NCI-H2029 (cell line): ENCODE measurements around the gene TENM4.

Experiments used
- DNase-seq: peaks from one replicate; lab custom pipeline; 2025; lab: John Stamatoyannopoulos, UW

The TENM4 gene

DNA sequence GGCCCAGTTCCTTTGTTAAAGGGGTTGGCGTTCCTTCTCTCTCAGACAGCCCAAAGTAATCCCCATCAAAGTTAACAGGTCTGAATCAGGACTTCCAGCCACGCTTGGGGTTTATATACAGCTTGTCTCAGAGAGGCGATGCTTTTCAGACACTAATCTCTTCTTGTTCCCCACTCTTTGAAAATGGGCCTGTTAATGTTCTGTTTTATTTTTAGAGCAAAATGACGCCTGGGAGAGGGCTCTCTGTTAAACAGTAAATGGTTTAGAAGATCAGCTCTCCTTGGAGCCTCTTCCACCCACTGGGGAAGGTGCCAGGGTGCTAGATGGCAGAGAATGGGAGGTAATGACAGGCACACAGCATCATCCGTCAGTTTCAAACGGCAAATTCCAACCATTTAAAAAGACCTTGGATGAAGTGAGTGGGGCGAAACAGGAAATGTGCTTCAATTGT lies 630.2 kb downstream of the TENM4 start:
- DNase-seq: no peak

DNA sequence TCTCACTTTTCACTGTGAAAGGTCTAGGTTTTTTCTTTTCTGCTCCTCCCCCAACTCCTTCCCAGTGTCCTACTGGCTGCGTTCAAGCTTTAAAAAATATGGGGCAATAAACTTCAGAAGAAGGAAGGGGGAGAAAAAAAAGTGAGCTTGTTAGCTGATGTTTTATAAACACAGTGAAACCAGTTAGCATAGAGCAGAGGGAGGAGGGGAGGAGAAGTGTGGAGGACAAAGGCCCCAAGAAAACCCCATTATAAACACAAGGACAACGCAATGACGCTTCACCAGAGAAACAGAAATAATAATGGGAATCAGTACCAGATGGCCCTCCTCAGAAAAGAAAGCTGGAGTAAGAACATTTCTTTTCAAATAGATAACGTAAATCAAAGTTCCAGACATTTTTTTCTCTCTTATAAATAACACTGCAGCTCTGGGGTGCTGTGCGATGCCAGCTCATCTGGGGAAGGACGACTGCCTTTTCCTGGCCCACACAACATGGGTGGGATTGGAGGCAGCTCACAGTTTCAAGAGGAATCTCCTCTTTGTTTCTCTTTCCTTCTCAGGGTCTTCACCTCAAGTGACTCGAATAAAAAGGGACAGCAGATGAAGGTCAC lies 630.8 kb downstream of the TENM4 start:
- no peak for DNase-seq

DNA sequence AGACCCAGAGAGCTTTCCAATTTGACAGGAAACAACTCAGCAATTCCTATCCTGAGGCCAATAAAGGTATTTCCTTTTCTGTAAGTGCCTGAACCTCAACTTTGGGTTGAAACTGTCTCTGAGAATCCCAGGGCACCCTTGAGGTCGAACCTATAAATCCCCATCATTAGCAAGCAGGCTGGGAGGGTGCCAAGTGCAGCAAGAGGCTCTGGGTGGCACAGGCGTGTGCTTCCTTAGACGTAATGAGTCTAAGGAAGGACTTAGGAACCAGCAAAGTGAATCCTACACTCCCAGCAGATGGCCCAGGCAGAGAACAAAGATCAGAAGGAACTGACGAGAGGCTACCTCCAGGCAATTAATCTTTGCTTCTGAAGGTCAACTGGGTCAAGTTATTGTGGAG lies 631.9 kb downstream of the TENM4 start:
- no peak for DNase-seq

DNA sequence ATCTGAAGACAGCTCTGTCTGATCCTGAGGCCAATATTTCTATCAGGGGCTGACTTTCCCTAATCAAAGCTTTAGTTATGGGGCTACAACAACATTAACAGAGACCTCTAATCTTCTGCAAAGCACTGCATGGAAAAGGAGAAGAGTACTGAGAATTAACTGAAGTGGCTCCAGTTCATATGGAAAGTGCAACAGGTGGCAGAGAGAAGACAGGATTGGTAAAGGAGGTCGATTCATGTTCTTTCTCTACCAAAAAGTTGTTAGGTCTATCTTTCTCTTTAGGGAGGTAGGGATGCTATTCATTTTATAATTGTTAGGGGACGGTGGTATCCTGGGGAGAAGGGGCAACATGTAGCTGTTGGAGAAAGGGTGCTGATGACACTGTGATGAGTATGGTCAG lies 633.5 kb downstream of the TENM4 start:
- DNase-seq: no peak

DNA sequence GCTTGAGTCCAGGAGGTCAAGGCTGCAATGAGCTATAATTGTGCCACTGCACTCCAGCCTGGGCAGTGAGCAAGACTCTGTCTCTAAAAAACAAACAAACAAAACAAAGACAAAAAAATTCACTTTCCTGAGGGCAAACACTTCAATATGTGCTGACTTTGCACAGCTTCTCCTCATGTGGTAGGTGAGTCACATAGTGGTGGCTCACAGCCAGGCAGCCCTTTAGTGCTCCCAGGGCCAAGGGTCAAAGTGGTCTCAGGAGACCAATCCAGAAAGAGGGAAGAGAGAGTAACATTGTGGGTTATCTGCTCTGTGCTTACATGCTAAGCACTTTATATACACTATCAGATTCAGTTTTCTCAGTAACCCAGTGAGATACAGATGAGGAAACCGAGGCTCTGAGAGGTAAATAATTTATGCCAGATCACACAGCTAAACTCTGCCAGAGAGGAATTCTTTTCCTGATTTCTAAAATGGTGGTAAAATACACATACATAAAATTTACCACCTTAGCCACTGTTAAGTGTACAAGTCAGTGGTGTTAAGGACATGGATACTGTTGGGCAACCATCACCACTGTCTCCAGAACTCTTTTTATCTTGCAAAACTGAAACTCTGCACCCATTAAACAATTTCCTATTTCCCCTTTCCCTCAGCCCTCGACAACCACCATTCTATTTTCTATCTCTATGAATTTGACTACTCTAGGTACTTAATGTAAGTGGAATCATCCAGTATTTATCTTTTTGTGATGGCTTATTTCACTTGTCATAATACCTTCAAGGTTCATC lies 634.4 kb downstream of the TENM4 start:
- peak; percentile 22 for DNase-seq

DNA sequence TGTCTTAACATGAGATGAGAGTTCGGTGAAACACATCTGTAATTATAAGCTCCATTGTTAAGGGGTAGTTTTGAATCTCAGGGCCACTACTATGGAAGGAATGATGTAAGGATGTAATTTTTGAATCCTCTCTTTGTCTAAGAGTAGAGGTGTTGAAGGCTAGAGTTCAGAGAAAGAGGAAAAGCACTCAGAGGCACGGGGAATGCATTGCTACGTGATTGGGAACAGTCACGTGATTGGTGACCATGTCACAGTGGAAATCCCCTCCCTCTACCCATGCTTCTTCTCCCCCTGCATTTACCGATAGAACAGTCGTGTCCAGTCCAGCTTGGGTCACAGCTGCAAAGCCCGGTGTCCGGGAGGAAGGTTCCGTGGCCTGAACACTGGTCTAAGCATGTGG lies 635.8 kb downstream of the TENM4 start:
- no peak for DNase-seq

DNA sequence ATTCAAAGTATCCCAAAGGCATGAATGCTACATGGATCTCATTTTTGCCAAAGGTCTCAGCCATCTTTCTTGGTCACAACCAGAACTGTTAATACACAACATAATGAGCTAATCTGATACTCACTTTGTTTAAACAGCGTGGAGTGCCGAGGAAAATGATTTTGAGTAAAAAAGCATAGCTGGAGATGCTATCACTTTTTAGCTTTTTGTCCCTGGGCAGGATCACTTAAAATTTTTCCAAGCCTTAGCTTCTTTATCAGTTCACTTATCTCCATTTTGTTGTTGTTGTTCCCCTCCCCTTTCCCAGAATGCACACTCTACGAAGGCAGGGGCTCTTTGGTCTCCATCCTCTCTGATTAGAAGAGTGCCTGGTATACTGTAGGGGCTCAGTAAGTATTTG lies 636.8 kb downstream of the TENM4 start:
- no peak for DNase-seq

DNA sequence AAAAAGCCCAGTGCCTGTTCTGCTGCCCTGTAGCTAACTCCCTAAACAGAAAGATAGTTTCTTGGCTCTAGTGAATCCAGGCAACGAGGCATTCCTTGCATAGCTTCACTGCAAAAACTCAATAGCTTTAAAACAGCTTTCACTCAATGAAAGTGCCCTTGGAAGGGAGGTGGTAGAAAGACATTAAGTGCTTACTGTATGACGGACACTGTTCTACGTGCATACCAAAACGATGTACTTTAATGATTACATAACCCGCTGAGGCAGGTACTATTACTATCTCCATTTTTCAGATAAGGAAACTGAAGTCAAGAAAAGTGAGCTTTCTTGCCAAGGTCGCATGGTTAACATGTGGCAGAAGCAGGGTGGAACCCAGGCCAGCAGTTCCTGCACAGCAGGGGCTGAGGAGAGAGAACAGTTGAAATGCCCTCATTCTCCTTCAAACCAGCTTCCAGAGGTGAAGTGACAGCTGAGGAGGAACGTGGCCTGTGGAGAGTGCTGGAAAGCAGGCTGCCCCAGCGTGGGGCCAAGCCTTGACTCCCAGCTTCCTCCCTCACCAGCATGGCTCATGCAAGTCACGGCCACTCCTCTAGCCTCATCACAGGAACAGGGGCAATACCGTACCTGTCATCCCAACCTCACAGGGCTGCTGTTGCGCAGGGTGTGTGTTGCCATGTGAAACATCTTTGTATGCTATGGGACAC lies 638.6 kb downstream of the TENM4 start:
- no peak for DNase-seq

DNA sequence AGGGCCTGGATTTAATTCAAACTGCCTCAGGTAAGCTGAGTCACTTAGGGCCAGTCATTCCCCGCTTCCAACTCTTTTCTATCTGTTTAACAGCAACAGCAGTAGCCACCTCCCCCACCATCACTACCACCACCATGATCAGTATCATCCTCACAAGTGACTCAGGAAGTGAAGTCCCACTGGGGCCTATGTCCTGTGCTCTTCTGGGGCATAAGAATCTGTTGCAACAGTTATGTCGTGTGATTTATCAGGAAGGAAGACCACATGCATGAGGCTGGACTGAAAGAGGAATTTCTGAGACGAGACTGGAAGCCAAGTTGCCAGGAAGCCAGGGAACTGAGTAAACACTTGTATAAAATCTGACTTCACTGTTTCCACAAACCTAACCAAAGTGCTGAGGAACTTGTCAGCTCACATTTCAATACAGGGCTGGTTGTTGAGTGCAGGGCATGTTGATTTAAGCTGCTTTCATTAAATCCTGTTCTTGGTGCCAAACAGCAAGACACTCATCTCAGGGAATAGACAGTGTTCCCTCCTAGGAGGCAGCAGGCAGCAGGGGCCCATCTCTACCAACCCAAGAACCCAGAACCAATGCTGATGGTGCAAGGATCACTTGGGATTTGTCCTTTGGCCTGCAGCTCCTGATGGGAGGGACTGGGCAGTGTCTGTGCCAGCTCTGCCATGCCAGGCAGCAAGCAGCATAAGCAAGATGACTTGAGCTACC lies 639.5 kb downstream of the TENM4 start:
- DNase-seq: peak; percentile 85

DNA sequence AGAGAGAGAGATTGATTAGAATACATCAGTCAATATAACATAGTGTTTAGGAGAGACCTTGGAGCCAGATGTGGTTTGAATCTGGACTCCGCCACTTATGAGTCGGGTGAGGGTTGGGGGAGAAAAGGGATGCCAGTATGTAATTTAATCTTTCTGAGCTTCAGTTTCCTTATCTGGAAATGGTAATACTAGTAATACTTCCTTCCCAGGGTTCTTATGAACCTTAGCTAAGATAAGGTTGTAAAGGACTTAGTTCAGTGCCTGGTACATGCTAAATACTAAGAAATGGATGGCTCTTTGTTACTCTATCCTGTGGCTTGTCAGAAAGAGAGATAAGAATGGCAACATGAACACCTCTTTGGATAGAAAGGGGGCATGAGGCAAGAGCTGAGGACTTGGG lies 640.1 kb downstream of the TENM4 start:
- DNase-seq: no peak

DNA sequence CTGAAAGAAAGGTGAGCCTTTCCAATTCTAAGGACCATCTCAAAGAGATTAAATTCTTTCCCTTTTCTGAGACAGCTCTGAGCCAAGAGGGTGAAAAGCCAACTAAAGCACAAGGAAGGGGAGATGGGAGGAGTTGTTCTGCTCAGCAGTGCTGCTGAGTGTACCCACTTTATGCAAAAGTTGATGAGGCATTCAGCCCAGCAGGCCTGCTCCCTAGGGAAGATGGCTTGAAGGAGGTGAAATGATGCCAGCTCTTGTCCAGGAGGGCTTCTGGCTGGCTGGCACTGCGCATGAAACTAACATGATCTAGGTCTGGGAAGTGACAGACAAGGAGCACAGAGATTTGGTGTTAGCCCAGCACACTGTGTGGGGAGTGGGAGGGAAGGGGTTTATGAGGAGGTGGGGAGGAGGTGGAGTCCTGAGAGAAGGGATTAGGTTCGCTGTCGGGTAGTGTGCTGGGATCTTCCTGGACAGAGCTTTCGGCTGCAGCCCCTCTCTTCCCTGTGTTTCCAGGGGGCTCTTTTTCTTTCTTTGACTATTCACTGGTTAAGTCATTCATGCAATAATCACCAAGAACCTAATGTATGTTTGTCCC lies 640.6 kb downstream of the TENM4 start:
- no peak for DNase-seq

DNA sequence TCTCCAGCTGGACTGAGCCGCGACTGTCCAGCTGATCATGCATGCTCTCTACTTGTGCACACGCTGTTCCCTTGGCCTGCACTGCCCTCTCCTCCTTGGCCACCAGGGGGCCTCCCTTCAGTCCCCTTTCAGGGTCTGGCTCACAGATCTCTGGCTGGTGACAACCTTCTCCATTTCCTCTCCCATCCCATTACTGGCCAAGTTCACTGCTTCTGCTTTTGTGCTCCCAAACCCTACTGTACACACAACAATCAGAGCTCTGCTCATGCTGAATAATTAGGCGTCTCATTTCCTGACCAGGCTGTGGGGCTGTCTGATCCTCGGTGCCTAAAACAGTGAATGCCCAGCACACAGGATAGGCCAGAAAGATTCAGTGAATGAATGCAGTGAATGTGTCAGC lies 642.2 kb downstream of the TENM4 start:
- DNase-seq: peak; percentile 59

DNA sequence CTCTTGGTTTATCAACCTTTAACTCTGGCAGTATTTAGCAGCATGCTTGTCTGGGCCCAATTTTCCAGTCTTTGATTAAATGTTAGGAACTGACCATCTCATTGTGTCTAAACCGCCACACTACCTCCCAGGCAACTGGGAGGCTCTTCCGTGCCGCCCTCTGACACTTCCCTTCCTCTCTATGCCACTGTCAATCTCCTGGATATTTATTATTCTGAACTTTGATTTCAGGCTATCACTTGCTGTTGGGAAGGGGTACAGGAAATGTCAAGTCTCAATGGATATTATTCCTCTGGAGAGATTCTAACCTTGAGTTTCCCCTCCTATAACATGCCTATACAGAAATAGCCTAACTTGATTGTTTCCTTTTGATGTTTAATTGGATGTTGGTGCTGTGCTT lies 643.3 kb downstream of the TENM4 start:
- DNase-seq: no peak

DNA sequence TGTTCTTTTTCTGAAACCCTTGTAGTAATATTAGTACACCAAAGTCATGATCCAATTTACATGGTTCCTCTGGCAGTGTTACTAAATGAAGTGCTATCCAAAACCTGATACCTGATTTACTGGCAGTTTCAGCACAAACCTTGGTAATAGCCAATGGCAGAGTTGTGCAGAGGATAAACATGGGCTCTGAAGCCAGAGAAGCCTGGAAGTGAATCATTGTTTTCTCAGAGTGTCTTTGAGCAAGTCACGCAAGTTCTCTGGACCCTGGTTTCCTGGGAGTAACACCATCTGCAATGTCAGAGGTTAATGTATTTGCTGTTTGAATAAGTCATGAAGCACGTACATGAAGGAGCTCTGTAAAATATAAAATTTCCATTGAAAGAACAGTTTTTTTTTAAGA lies 643.9 kb downstream of the TENM4 start:
- no peak for DNase-seq

DNA sequence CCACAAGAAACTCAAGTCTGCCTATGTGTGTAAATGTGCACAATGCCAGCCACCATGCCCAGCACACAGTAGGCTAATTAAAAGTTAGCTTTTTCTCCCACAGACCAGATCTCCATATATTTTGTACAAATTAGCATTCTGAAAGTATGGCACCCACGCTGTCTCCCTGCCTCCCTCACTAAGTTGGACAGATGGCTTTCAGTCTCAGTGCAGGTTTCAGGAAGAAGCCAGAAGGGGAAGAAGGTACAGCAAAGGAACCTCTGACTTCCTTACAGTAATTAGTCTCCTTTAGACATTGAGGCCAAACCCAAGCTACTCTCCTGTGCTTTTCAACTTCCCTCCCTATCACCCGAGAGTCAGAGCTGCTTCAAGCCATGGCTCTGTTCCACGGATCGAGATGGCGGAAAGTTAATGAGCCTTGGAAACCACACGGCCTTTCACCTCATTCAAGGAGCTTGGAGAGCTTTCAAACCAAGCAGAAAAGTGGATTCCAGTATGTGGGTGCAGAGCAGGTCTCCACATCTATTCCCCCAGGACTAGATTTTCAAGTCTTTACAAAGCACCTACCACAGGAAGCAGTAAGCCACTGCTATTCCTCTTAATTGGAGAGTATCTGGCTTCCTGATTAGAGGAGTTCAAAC lies 645.1 kb downstream of the TENM4 start:
- peak; percentile 66 for DNase-seq

DNA sequence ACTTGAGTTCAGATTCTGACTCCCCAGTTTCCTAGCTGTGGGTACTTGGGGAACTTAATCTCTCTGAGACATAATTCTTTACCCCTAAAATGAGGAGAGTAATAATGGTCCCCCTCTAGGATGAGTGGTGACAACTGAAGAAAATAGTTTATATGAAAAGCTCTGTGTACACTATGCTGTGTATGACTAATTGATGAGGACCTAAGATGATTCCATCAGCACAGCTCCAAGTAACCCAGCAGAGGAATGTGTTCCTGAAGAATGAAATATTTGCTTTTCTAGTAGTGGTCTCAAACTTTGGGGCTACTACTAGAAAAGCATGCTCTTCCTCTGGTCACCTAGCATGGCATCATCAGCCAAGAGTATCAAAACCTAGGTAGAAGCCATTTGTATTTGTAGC lies 648.9 kb downstream of the TENM4 start:
- no peak for DNase-seq

DNA sequence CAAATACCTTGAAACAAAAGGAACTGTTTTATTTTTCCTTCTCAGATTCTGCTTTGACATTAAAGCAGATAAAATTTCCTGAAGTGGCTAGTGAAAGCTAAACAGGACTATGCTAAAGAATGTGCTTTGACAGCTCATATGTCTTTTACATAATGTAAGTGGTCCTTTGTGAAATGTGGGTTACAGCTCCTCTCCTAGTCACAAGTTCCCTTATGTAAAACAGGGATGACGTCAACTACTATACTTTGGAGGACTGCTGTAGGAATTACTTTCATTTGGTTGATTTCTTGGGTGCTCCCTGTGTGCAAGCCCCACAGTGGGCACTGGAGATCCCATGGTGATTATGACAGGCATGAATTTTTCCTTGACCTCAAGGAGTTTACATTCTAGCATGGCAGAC lies 649.6 kb downstream of the TENM4 start:
- DNase-seq: no peak

DNA sequence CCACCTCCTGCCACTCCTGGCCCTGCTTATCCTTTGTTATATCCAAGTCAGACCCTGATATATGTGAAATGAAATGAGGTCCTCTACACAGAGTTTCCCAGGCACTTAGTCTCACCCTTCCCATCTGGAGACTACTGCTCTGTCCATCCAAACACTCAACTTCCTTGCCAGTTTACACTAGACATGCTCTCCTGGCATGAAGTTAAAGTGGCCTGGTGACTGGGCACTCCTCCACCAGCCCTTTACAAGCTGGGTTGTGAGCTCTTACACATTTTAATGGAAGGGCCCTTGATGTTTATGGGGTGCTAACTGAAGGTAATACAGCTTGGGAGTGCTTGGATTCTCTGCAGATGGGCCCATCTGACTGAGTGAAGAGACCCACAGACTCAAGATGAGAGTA lies 650.0 kb downstream of the TENM4 start:
- DNase-seq: peak; percentile 52

DNA sequence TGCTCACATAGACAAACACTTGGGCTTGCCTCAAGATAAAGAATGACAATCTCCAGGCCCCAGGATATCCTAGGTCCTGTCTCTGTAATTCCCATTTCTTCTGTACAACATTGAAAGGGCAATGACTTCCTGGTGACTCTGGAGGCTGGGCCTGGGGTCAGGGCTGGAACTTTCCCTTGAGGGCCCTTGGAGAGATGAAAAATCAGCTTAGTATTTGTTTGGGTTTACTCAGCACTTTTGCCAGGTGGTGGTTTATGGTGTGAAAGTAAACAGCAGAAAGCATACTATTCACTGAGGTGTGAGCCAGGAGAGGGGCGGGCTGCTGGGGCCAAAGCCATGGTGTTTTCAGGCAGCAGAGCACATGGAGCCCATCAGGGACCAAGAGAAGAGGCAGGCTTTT lies 651.5 kb downstream of the TENM4 start:
- peak; percentile 46 for DNase-seq

DNA sequence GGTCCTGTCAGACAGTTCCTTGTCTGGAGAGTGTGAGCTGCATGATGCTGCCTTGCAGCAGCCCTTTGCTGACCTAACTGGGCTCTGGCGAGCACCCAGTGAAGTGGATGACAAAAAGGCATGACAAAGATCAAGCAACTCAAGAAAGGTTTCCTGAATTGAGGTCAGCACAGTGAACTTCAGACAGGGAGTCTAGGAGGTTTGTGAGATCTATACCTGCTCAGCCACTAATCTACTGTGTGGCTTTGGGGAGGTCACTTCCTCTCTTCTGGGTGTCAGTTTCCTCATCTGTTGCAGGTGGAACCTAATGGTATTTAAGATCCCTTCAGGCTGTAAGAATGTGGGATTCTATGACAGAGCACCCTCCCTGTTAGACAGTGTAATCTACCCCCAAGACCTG lies 652.3 kb downstream of the TENM4 start:
- DNase-seq: no peak

DNA sequence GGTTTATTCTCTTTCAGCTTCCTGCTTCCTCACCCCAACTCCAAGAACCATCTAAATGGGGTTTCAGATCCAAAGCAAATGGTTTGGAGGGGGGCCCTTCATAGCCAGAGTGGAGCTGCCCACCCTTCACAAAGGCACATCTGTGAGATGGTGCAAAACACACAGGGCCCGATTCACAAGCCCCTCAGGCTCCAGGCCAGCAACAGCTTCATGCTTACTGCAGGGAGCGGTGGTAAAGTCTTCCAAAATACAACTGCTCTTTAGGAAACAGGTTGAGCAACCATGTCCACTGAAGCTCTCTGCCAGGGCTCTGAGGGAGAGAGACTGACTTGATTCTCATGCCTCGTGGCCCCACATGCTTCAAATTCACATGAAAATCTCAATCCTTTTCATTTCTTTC lies 653.1 kb downstream of the TENM4 start:
- no peak for DNase-seq

DNA sequence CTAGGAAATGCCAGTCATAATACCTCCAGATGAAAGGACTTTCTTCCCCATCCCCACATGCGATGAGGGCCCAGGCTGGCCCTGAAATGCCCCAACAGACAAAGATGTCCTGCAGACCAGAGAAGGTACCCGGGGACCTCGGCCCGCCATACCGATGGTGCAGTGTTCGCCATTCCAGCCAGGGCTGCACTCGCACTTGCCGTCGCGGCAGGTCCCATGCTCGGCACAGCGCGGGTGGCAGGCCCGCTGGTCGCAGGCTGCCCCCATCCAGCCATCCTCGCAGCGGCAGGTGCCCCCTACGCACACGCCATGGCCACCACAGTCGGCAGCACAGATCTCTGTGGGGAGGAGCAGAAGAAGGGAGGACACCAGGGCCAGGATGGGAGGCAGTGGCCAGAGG lies 654.1 kb downstream of the TENM4 start:
- DNase-seq: no peak
